ENCODE measurements around the gene ITGB5.
"Not testable (repeated sequence)": the region's sequence is repeated elsewhere in the genome, so short reads cannot be mapped to it uniquely, and the experiment has no call there.

ITGB5 gene

GRCh38 chr3:124837730-124838186 is 49.4 kb downstream of the ITGB5 start:
- H3K4me3 ChIP-seq (ENCODE audit: low read depth, low read length) = no peak overlapping the region

GRCh38 chr3:124837065-124837464 is 50.1 kb downstream of the ITGB5 start:
- no peak overlapping the region for H3K4me3 ChIP-seq (ENCODE audit: low read depth, low read length)

- H3K4me3 ChIP-seq (ENCODE audit: low read depth, low read length) = no peak overlapping the region
Measured at GRCh38 chr3:124836448-124836847, 50.7 kb downstream of the ITGB5 start.

- no peak overlapping the region for H3K4me3 ChIP-seq (ENCODE audit: low read depth, low read length)
Measured at GRCh38 chr3:124834723-124835718, 52.1 kb downstream of the ITGB5 start.

GRCh38 chr3:124833710-124834332 is 53.3 kb downstream of the ITGB5 start:
- no peak overlapping the region for H3K4me3 ChIP-seq (ENCODE audit: low read depth, low read length)

GRCh38 chr3:124832782-124833709 is 54.1 kb downstream of the ITGB5 start:
- H3K4me3 ChIP-seq (ENCODE audit: low read depth, low read length) = no peak overlapping the region

- no peak overlapping the region for H3K4me3 ChIP-seq (ENCODE audit: low read depth, low read length)
Measured at GRCh38 chr3:124831628-124832199, 55.5 kb downstream of the ITGB5 start.

GRCh38 chr3:124829819-124830554 is 57.2 kb downstream of the ITGB5 start:
- no peak overlapping the region for H3K4me3 ChIP-seq (ENCODE audit: low read depth, low read length)

- no peak overlapping the region for H3K4me3 ChIP-seq (ENCODE audit: low read depth, low read length)
Measured at GRCh38 chr3:124829178-124829818, 57.9 kb downstream of the ITGB5 start.

- not testable (repeated sequence) for H3K4me3 ChIP-seq (ENCODE audit: low read depth, low read length)
Measured at GRCh38 chr3:124827476-124828206, 59.5 kb downstream of the ITGB5 start.

GRCh38 chr3:124826703-124827102 is 60.5 kb downstream of the ITGB5 start:
- no peak overlapping the region for H3K4me3 ChIP-seq (ENCODE audit: low read depth, low read length)

- no peak overlapping the region for H3K4me3 ChIP-seq (ENCODE audit: low read depth, low read length)
Measured at GRCh38 chr3:124824286-124824915, 62.8 kb downstream of the ITGB5 start.

- no peak overlapping the region for H3K4me3 ChIP-seq (ENCODE audit: low read depth, low read length)
Measured at GRCh38 chr3:124823648-124824047, 63.5 kb downstream of the ITGB5 start.

GRCh38 chr3:124823206-124823605 is 64.0 kb downstream of the ITGB5 start:
- H3K4me3 ChIP-seq (ENCODE audit: low read depth, low read length) = no peak overlapping the region

- H3K4me3 ChIP-seq (ENCODE audit: low read depth, low read length) = no peak overlapping the region
Measured at GRCh38 chr3:124821356-124821755, 65.8 kb downstream of the ITGB5 start.

GRCh38 chr3:124818398-124819091 is 68.6 kb downstream of the ITGB5 start:
- no peak overlapping the region for H3K4me3 ChIP-seq (ENCODE audit: low read depth, low read length)

GRCh38 chr3:124817079-124817478 is 70.1 kb downstream of the ITGB5 start:
- no peak overlapping the region for H3K4me3 ChIP-seq (ENCODE audit: low read depth, low read length)

GRCh38 chr3:124816206-124816605 is 71.0 kb downstream of the ITGB5 start:
- H3K4me3 ChIP-seq (ENCODE audit: low read depth, low read length) = no peak overlapping the region

All from iPS-11a (cell line).